Lower leg skin (tissue), 3 donors: ENCODE results near the gene TRPV2.

Experiments
- CTCF ChIP-seq, 3 donors: fragments of 450-650 bp; IDR thresholded peaks; one replicate each; pipeline ENCODE4 v1.5.1; 2016; ENCODE audit warnings: antibody characterized with exemption in 3 of 3, mild to moderate bottlenecking in 3 of 3, moderate library complexity in 2 of 3
- POLR2A ChIP-seq, 2 donors: fragments of 450-650 bp; IDR thresholded peaks; one replicate each; pipeline ENCODE4 v1.6.1; 2016 to 2017; ENCODE audit warnings: antibody characterized with exemption in 2 of 2, mild to moderate bottlenecking in 1 of 2, moderate library complexity in 1 of 2

- TF ChIP-seq POLR2A (IDR thresholded peaks at IDR 0.05) (no peak), CTCF (IDR thresholded peaks at IDR 0.05) (no peak)
Measured at GRCh38 chr17:16407911-16408588, 7.3 kb upstream of the TRPV2 start.
